Spleen (tissue), 7 donors: ENCODE data around the gene ARMC5.

Experiments used
- CTCF ChIP-seq, 11 experiments: fragments of 200-600 bp in 7 of 11; fragments of 450-650 bp in 4 of 11; sonication (generic) in 4 of 11; IDR thresholded peaks in 8 of 11; conservative IDR thresholded peaks in 3 of 11; 1 replicate in 7 of 11; 2 replicates in 4 of 11; pipeline versions ENCODE4 v1.4.0 to v1.8.0; 2016 to 2021; ENCODE audit warnings: antibody characterized with exemption in 11 of 11, inconsistent platforms in 4 of 11, mild to moderate bottlenecking in 1 of 11
- POLR2A ChIP-seq, 3 donors: fragments of 450-650 bp; IDR thresholded peaks; one replicate each; pipeline ENCODE4 v1.5.1; 2017; ENCODE audit warnings: antibody characterized with exemption in 3 of 3, mild to moderate bottlenecking in 1 of 3
- POLR2AphosphoS5 ChIP-seq, 3 donors: sonication (generic); formaldehyde crosslinking; IDR thresholded peaks; one replicate each; pipeline ENCODE4 v1.5.1; 2017; ENCODE audit warnings: antibody characterized with exemption in 3 of 3
- donor health status: DM: no; HTN: no; CAD: no; lungs with moderate emphysema.
- donor health status: DM: no; HTN: no; CAD: no.
- donor health status: DM: no; HTN: no; CAD: no.

- TF ChIP-seq CTCF (IDR thresholded peaks at IDR 0.05 in 8 of 11, conservative IDR thresholded peaks at IDR 0.05 in 3 of 11), result no peak
- TF ChIP-seq POLR2A (IDR thresholded peaks at IDR 0.05), result no peak
- no peak for TF ChIP-seq POLR2AphosphoS5 (IDR thresholded peaks at IDR 0.05)
Observed at GRCh38 chr16:31412750-31413149, 46.6 kb upstream of the ARMC5 start.
